ENCODE results near the gene OR52E8. TPM values are rescaled to one million over a fixed set of nuclear protein-coding genes. Genes with fewer than 3 reads are reported as not detected.

The OR52E8 gene
- not detected for polyA plus RNA-seq (2013, experiment 1 of 2)
- not detected for polyA plus RNA-seq (2013, experiment 2 of 2)

- Histone ChIP-seq H3K36me3 (ENCODE audit: control insufficient read depth, insufficient read depth, low read length) (no peaks in the 10 kb centered on the region), H3K4me1 (ENCODE audit: control insufficient read depth, insufficient read depth, low read length, poor library complexity, severe bottlenecking) (no peaks in the 10 kb centered on the region), H3K4me3 (ENCODE audit: extremely low read depth, insufficient read depth, low read length, poor library complexity, severe bottlenecking) (no peak within 1 kb of the TSS), H3K9me3 (ENCODE audit: control insufficient read depth, low read length) (no peaks in the 10 kb centered on the region), H3K27ac (ENCODE audit: low read depth, low read length, severe bottlenecking) (no peak within 1 kb of the TSS)
- WGBS, 2 experiments (ENCODE audit: insufficient coverage in 2 of 2): no CpG with 5 or more reads among the region's 3 CpGs
These were observed at the start of gene OR52E8 for GRCh38 chr11:5857590-5857989. OR52E8 (minus strand) TSS chr11:5857690; CDS start chr11:5857690, 0 bp downstream.

GRCh38 chr11:5899534-5899933 is 42.0 kb upstream of the OR52E8 start:
- no peaks in the 10 kb centered on the region for H3K4me1 ChIP-seq (ENCODE audit: control insufficient read depth, insufficient read depth, low read length, poor library complexity, severe bottlenecking)
- no peaks in the 10 kb centered on the region for H3K36me3 ChIP-seq (ENCODE audit: control insufficient read depth, insufficient read depth, low read length)
- no peak overlapping the region for H3K27ac ChIP-seq (ENCODE audit: low read depth, low read length, severe bottlenecking)
- H3K9me3 ChIP-seq (ENCODE audit: control insufficient read depth, low read length): no peaks in the 10 kb centered on the region
- WGBS, 2 experiments (ENCODE audit: insufficient coverage in 2 of 2): 79 to 100% methylated on average over 1 to 2 of the region's 2 CpGs
- H3K4me3 ChIP-seq (ENCODE audit: extremely low read depth, insufficient read depth, low read length, poor library complexity, severe bottlenecking): no peak overlapping the region

- no peak within 1 kb of the TSS for H3K27ac ChIP-seq (ENCODE audit: low read depth, low read length, severe bottlenecking)
- no peak within 1 kb of the TSS for H3K4me3 ChIP-seq (ENCODE audit: extremely low read depth, insufficient read depth, low read length, poor library complexity, severe bottlenecking)
- H3K4me1 ChIP-seq (ENCODE audit: control insufficient read depth, insufficient read depth, low read length, poor library complexity, severe bottlenecking): no peaks in the 10 kb centered on the region
- no peaks in the 10 kb centered on the region for H3K36me3 ChIP-seq (ENCODE audit: control insufficient read depth, insufficient read depth, low read length)
- H3K9me3 ChIP-seq (ENCODE audit: control insufficient read depth, low read length): no peaks in the 10 kb centered on the region
- WGBS, 2 experiments (ENCODE audit: insufficient coverage in 2 of 2): 85 to 96% methylated on average over 3 of the region's 3 CpGs
These were observed 35.4 kb upstream of the OR52E8 start, which contains the start of gene OR52E5 for GRCh38 chr11:5892908-5893307. OR52E5 (plus strand) TSS chr11:5893208; CDS start chr11:5900777, 7,569 bp downstream.

DNA sequence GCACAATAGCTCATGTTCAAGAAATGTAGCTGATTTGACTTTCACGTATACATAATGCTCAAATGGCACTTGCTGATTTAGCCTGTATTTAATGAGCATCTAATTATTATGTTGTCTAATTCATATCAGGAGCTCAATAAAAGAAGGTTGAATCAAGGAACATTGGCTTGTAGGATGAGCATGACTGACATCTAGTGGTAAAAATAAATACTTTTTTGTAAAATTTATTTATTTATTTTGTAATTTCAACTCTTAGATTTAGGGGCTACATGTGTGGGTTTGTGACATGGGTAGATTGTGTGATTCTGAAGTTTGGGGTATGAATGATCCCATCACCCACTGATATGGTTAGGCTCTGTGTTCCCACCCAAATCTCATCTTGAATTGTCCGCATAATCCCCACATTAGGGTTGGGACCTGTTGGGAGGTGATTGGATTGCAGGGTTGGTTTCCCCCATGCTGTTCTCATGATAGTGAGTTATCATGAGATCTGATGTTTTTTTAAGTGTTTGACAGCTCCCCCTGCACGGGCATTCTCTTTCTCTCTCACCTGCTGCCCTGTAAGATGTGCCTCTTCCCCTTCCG is 33.8 kb upstream of the OR52E8 start:
- H3K4me1 ChIP-seq (ENCODE audit: control insufficient read depth, insufficient read depth, low read length, poor library complexity, severe bottlenecking): no peaks in the 10 kb centered on the region
- H3K27ac ChIP-seq (ENCODE audit: low read depth, low read length, severe bottlenecking): no peak overlapping the region
- 57% methylated on average over 2 of the region's 4 CpGs; no CpG with 5 or more reads in 1 of the 2 experiments for WGBS, 2 experiments (ENCODE audit: insufficient coverage in 2 of 2)
- no peak overlapping the region for H3K4me3 ChIP-seq (ENCODE audit: extremely low read depth, insufficient read depth, low read length, poor library complexity, severe bottlenecking)
- no peaks in the 10 kb centered on the region for H3K9me3 ChIP-seq (ENCODE audit: control insufficient read depth, low read length)
- no peaks in the 10 kb centered on the region for H3K36me3 ChIP-seq (ENCODE audit: control insufficient read depth, insufficient read depth, low read length)

DNA sequence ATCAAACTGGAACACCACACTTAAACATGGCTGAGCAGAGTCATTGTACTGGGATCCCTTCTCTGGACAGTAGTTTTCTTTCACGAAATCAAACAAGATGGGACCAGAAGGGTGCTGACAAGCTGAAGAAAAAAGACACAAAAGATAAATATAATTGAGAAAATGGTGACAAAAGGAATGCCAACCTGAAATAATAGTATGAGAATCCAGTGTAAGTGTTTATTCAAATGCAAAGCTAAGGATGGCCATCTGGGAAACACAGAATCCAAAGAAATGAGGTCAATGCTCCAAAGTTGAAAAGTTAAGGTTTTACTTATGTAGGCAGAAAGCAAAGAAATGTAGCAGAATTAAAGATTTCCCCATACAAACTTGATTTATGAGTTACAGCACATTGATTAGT is 30.2 kb upstream of the OR52E8 start:
- Histone ChIP-seq H3K36me3 (ENCODE audit: control insufficient read depth, insufficient read depth, low read length) (no peaks in the 10 kb centered on the region), H3K4me1 (ENCODE audit: control insufficient read depth, insufficient read depth, low read length, poor library complexity, severe bottlenecking) (no peaks in the 10 kb centered on the region), H3K9me3 (ENCODE audit: control insufficient read depth, low read length) (no peaks in the 10 kb centered on the region), H3K27ac (ENCODE audit: low read depth, low read length, severe bottlenecking) (no peak overlapping the region), H3K4me3 (ENCODE audit: extremely low read depth, insufficient read depth, low read length, poor library complexity, severe bottlenecking) (no peak overlapping the region)
- WGBS, 2 experiments (ENCODE audit: insufficient coverage in 2 of 2): 60% methylated on average over 1 of the region's 1 CpG; no CpG with 5 or more reads in 1 of the 2 experiments

GRCh38 chr11:5887172-5887571 is 29.7 kb upstream of the OR52E8 start:
- 93 to 100% methylated on average over 1 to 2 of the region's 3 CpGs for WGBS, 2 experiments (ENCODE audit: insufficient coverage in 2 of 2)
- no peak overlapping the region for H3K4me3 ChIP-seq (ENCODE audit: extremely low read depth, insufficient read depth, low read length, poor library complexity, severe bottlenecking)
- H3K27ac ChIP-seq (ENCODE audit: low read depth, low read length, severe bottlenecking): no peak overlapping the region
- H3K9me3 ChIP-seq (ENCODE audit: control insufficient read depth, low read length): no peaks in the 10 kb centered on the region
- no peaks in the 10 kb centered on the region for H3K4me1 ChIP-seq (ENCODE audit: control insufficient read depth, insufficient read depth, low read length, poor library complexity, severe bottlenecking)
- H3K36me3 ChIP-seq (ENCODE audit: control insufficient read depth, insufficient read depth, low read length): no peaks in the 10 kb centered on the region

DNA sequence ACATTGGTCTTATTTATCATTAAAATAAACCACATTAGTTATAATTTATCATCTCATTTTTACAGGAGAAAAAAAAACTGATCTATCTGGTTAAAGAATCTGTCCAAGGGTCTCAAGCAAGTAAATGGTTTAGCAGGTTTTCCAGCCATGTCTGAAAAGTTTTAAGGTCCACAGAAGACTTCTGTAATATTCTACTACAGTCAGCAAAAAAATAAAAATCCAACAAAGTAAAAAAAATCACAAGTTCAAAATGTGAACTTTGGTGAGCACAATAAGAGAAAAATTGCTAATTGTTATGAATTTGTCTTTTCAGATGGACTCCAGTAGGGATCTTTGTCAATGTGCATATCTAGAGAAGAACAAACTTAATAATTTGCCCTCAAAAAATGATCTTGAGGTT is 24.3 kb upstream of the OR52E8 start:
- no peaks in the 10 kb centered on the region for H3K4me1 ChIP-seq (ENCODE audit: control insufficient read depth, insufficient read depth, low read length, poor library complexity, severe bottlenecking)
- H3K36me3 ChIP-seq (ENCODE audit: control insufficient read depth, insufficient read depth, low read length): no peaks in the 10 kb centered on the region
- no peak overlapping the region for H3K27ac ChIP-seq (ENCODE audit: low read depth, low read length, severe bottlenecking)
- H3K9me3 ChIP-seq (ENCODE audit: control insufficient read depth, low read length): no peaks in the 10 kb centered on the region
- H3K4me3 ChIP-seq (ENCODE audit: extremely low read depth, insufficient read depth, low read length, poor library complexity, severe bottlenecking): no peak overlapping the region

DNA sequence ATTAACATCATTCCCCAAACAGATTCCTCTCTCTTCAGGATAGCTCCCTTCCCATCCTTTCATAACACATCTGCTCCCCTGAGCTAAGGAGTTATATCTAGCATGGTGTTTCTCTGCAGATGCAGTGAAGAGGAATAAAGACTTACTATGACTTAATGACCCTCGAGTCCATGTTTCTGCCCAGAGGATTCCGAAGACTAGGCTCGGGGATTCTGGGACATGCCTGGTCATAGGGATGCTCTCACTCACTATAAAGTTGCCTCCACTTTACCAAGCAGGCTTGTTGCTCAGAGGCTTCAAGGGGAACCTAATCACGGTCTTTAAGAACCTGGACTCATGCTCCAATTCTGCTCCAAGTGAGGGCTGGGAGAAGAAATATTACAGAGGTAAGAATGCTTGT is 22.8 kb upstream of the OR52E8 start, which contains the start of gene OR52E4:
OR52E4 (plus strand) TSS at position 301 of the 400 bp plus-strand sequence. CDS start 3,664 bp downstream, outside the sequence.
- Histone ChIP-seq H3K36me3 (ENCODE audit: control insufficient read depth, insufficient read depth, low read length) (no peaks in the 10 kb centered on the region), H3K9me3 (ENCODE audit: control insufficient read depth, low read length) (no peaks in the 10 kb centered on the region), H3K27ac (ENCODE audit: low read depth, low read length, severe bottlenecking) (no peak within 1 kb of the TSS), H3K4me1 (ENCODE audit: control insufficient read depth, insufficient read depth, low read length, poor library complexity, severe bottlenecking) (no peaks in the 10 kb centered on the region), H3K4me3 (ENCODE audit: extremely low read depth, insufficient read depth, low read length, poor library complexity, severe bottlenecking) (no peak within 1 kb of the TSS)
- 87 to 90% methylated on average over 3 of the region's 4 CpGs for WGBS, 2 experiments (ENCODE audit: insufficient coverage in 2 of 2)

DNA sequence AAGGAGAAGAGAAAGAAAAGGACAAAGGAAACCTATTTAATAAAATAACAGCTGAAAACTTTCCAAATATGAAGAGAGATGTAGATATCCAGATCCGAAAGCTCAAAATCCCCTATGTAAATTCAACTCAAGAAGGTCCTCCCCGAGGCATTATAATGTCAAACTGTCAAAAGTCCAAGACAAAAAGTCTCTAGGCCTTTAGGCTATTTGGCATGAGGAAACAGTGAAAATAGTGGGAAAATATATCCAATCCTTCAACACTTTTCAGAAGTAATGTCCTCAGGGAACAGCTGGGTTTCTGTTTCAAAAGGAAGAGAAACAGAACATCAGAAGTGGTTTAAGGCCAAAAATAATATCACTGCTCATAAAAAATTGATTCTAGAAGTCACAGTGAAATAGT is 21.1 kb upstream of the OR52E8 start:
- WGBS, 2 experiments (ENCODE audit: insufficient coverage in 2 of 2): no CpG with 5 or more reads among the region's 2 CpGs
- no peak overlapping the region for H3K4me3 ChIP-seq (ENCODE audit: extremely low read depth, insufficient read depth, low read length, poor library complexity, severe bottlenecking)
- no peak overlapping the region for H3K27ac ChIP-seq (ENCODE audit: low read depth, low read length, severe bottlenecking)
- no peaks in the 10 kb centered on the region for H3K9me3 ChIP-seq (ENCODE audit: control insufficient read depth, low read length)
- H3K4me1 ChIP-seq (ENCODE audit: control insufficient read depth, insufficient read depth, low read length, poor library complexity, severe bottlenecking): no peaks in the 10 kb centered on the region
- H3K36me3 ChIP-seq (ENCODE audit: control insufficient read depth, insufficient read depth, low read length): no peaks in the 10 kb centered on the region

DNA sequence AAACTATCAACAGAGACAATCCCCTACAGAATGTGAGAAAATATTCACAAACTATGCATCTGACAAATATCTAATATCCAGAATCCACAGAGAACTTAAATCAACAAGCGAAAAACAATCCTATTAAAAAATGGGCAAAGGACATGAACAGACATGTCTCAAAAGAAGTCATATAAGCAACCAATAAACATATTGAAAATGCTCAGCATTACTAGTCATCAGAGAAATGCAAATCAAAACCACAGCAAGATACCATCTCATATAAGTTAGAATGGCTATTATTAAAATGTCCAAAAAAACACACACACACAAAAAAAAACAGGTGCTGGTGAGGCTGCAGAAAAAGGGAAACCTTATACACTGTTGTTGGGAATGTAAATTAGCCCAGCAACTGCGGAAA is 8.3 kb upstream of the OR52E8 start:
- Histone ChIP-seq H3K4me3 (ENCODE audit: extremely low read depth, insufficient read depth, low read length, poor library complexity, severe bottlenecking) (no peak overlapping the region), H3K36me3 (ENCODE audit: control insufficient read depth, insufficient read depth, low read length) (no peaks in the 10 kb centered on the region), H3K4me1 (ENCODE audit: control insufficient read depth, insufficient read depth, low read length, poor library complexity, severe bottlenecking) (no peaks in the 10 kb centered on the region), H3K9me3 (ENCODE audit: control insufficient read depth, low read length) (no peaks in the 10 kb centered on the region), H3K27ac (ENCODE audit: low read depth, low read length, severe bottlenecking) (no peak overlapping the region)
- WGBS, 2 experiments (ENCODE audit: insufficient coverage in 2 of 2): 90% methylated on average over 1 of the region's 2 CpGs; no CpG with 5 or more reads in 1 of the 2 experiments

DNA sequence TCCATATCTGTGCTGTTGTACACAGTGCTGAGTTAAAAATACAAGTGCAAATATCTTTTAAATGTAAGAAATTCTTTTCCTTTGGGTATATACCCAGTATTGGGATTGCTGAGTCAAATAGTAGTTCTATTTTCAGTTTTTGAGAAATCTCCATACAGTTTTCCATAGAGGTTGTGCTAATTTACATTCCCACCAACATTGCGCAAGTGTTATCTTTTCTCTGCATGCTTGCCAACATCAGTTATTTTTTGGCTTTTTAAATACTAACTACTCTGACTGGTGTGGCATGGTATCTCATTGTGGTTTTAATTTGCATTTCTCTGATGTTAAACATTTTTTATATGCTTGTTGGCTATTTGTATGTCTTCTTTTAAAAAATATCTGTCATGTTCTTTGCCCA is 6.5 kb downstream of the OR52E8 start:
- Histone ChIP-seq H3K36me3 (ENCODE audit: control insufficient read depth, insufficient read depth, low read length) (no peaks in the 10 kb centered on the region), H3K9me3 (ENCODE audit: control insufficient read depth, low read length) (no peaks in the 10 kb centered on the region), H3K4me1 (ENCODE audit: control insufficient read depth, insufficient read depth, low read length, poor library complexity, severe bottlenecking) (no peaks in the 10 kb centered on the region), H3K27ac (ENCODE audit: low read depth, low read length, severe bottlenecking) (no peak overlapping the region), H3K4me3 (ENCODE audit: extremely low read depth, insufficient read depth, low read length, poor library complexity, severe bottlenecking) (no peak overlapping the region)
- no CpG with 5 or more reads among the region's 1 CpG for WGBS, 2 experiments (ENCODE audit: insufficient coverage in 2 of 2)
